Left cardiac atrium (tissue), 4 donors: Measurements from ENCODE around the gene ADAMTS2. TPM values are rescaled to one million over a fixed set of nuclear protein-coding genes. Genes with fewer than 3 reads are reported as not detected.

Experiments
- ATAC-seq, 2 donors: fragments of 200-7000 bp; cut with Tn5 transposase; one replicate each; pipeline ENCODE4 v1.9.1; 2020; ENCODE audit warnings: mild to moderate bottlenecking in 2 of 2, moderate library complexity in 2 of 2
- DNase-seq: peaks from one replicate; pipeline ENCODE4 v3.0.0-alpha.2; 2020
- intact Hi-C, 2 donors: fragments of 100-400 bp; cut with DNase I; formaldehyde crosslinking; loops; one replicate each; pipeline versions ENCODE4 v1.14.1 to v1.15.1; 2022 to 2023
- total RNA-seq, 2 donors: library from RNA; stranded (reverse); fragmentation: NEBNext Ultra II Directional; extraction: Animal tissue kit (Norgen Biotek cat#: 25700); gene quantifications; one replicate each; pipeline ENCODE4 v1.2.1, GENCODE V29; 2021
- donor health status: DM: no; HTN: yes; CAD: no.
- donor health status: DM: no; HTN: yes; CAD: no; lungs with severe emphysema.
- donor health status: DM: yes; HTN: yes; CAD: no.
- donor health status: Dilated cardiomyopathy.

ADAMTS2 gene
- total RNA-seq, 2 donors from 2014 or later, result 15.0 to 22.7 TPM

- intact Hi-C loops, result no loop called here
- DNase-seq (peak; percentile 12), ATAC-seq (no peak)
Observed at GRCh38 chr5:179151286-179152118, 193.8 kb downstream of the ADAMTS2 start.

GRCh38 chr5:179150011-179150410 lies 195.2 kb downstream of the ADAMTS2 start:
- no peak for ATAC-seq
- intact Hi-C loops, result no loop called here
- peak; percentile 8 for DNase-seq

GRCh38 chr5:179149278-179149677 lies 196.0 kb downstream of the ADAMTS2 start:
- intact Hi-C loops, result no loop called here
- ATAC-seq, result no peak
- peak; percentile 9 for DNase-seq

- DNase-seq, result peak; percentile 4
- ATAC-seq, result no peak
- intact Hi-C loops, result no loop called here
Observed at GRCh38 chr5:179148703-179149170, 196.5 kb downstream of the ADAMTS2 start.

- intact Hi-C loops, result no loop called here
- no peak for DNase-seq
- no peak for ATAC-seq
Observed at GRCh38 chr5:179147991-179148702, 197.1 kb downstream of the ADAMTS2 start.

GRCh38 chr5:179146277-179146676 lies 199.0 kb downstream of the ADAMTS2 start:
- intact Hi-C loops, result no loop called here
- DNase-seq, result no peak
- no peak for ATAC-seq

GRCh38 chr5:179143446-179143845 lies 201.8 kb downstream of the ADAMTS2 start:
- DNase-seq, result no peak
- ATAC-seq, result peak; percentile 34 to 37
- intact Hi-C loops, result no loop called here

- ATAC-seq (no peak), DNase-seq (peak; percentile 1)
- intact Hi-C loops, result no loop called here
Observed at GRCh38 chr5:179142434-179143198, 202.6 kb downstream of the ADAMTS2 start.

GRCh38 chr5:179141867-179142266 lies 203.4 kb downstream of the ADAMTS2 start:
- intact Hi-C loops, result no loop called here
- no peak for ATAC-seq
- DNase-seq, result no peak

- peak; percentile 7 for DNase-seq
- ATAC-seq, result no peak
- intact Hi-C loops, result no loop called here
Observed at GRCh38 chr5:179140293-179140692, 205.0 kb downstream of the ADAMTS2 start.

GRCh38 chr5:179139936-179140235 lies 205.4 kb downstream of the ADAMTS2 start:
- ATAC-seq (no peak), DNase-seq (peak; percentile 13)
- intact Hi-C loops, result no loop called here

- no peak for ATAC-seq
- peak; percentile 19 for DNase-seq
- intact Hi-C loops, result no loop called here
Observed at GRCh38 chr5:179139111-179139935, 205.9 kb downstream of the ADAMTS2 start.

GRCh38 chr5:179138568-179138925 lies 206.7 kb downstream of the ADAMTS2 start:
- intact Hi-C loops, result no loop called here
- peak; percentile 11 for DNase-seq
- peak in 1 of 2 donors; percentile 18 for ATAC-seq

GRCh38 chr5:179137643-179138567 lies 207.4 kb downstream of the ADAMTS2 start:
- DNase-seq, result peak; percentile 20
- ATAC-seq, result peak in 1 of 2 donors; percentile 54
- intact Hi-C loops, result no loop called here

GRCh38 chr5:179137016-179137642 lies 208.1 kb downstream of the ADAMTS2 start:
- ATAC-seq (no peak), DNase-seq (peak; percentile 11)
- intact Hi-C loops, result no loop called here

- no peak for ATAC-seq
- intact Hi-C loops, result no loop called here
Observed at GRCh38 chr5:179135441-179136215, 209.6 kb downstream of the ADAMTS2 start.

GRCh38 chr5:179135006-179135405 lies 210.3 kb downstream of the ADAMTS2 start:
- intact Hi-C loops, result no loop called here
- no peak for ATAC-seq
- peak; percentile 11 for DNase-seq

More at GRCh38 chr5:179135441-179136215, 209.6 kb downstream of the ADAMTS2 start:
- peak; percentile 8 for DNase-seq
